ENCODE data around the gene CPNE5.

- peak in 3 of 4 donors; percentile 4 to 18 (median 15) for TF ChIP-seq CTCF (IDR thresholded peaks at IDR 0.05)
- TF ChIP-seq POLR2A (IDR thresholded peaks at IDR 0.05) = no peak
Observed at GRCh38 chr6:36701401-36701991, 137.7 kb downstream of the CPNE5 start.
